Measurements from ENCODE around the gene C13orf46.
A peak's percentile ranks its signal among the peaks of the same experiment; 100 is the strongest.
"Not testable (repeated sequence)": the region's sequence is repeated elsewhere in the genome, so short reads cannot be mapped to it uniquely, and the experiment has no call there.

C13orf46 gene

DNA sequence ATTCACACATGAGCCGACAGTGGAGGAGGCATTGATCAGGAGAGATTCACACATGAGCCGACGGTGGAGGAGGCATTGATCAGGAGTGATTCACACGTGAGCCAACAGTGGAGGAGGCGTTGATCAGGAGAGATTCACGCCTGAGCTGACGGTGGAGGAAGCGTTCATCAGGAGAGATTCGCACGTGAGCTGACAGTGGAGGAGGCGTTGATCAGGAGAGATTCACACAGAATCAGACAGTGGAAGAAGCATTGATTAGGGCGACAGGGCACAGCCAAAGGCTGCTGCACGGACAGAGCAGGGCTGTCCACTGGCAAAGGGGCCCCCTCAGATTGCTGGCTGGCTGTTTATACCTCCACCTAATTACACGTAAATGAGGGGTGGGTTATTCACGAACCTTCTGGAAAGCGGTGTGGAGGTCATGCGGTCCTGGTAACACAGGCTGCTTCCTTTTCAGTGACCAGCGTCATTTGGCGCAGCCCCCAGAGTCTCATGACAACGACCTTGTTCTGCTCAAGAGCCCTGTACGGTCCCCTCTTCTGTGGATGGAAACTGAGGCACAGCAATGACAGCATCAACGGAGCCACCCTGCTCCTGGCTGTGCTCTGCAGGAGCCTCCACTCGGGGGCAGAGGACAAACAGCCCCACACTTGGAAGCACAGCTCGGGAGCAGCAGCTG is 59.4 kb downstream of the C13orf46 start:
- no peak for DNase-seq (ENCODE audit: low read depth)
- no peak overlapping the region for H3K4me3 ChIP-seq (ENCODE audit: low read depth, low read length)
- TF ChIP-seq, protein P1, sequence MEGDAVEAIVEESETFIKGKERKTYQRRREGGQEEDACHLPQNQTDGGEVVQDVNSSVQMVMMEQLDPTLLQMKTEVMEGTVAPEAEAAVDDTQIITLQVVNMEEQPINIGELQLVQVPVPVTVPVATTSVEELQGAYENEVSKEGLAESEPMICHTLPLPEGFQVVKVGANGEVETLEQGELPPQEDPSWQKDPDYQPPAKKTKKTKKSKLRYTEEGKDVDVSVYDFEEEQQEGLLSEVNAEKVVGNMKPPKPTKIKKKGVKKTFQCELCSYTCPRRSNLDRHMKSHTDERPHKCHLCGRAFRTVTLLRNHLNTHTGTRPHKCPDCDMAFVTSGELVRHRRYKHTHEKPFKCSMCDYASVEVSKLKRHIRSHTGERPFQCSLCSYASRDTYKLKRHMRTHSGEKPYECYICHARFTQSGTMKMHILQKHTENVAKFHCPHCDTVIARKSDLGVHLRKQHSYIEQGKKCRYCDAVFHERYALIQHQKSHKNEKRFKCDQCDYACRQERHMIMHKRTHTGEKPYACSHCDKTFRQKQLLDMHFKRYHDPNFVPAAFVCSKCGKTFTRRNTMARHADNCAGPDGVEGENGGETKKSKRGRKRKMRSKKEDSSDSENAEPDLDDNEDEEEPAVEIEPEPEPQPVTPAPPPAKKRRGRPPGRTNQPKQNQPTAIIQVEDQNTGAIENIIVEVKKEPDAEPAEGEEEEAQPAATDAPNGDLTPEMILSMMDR (conservative IDR thresholded peaks at IDR 0.05; ENCODE audit: low read depth, low read length): no peak

DNA sequence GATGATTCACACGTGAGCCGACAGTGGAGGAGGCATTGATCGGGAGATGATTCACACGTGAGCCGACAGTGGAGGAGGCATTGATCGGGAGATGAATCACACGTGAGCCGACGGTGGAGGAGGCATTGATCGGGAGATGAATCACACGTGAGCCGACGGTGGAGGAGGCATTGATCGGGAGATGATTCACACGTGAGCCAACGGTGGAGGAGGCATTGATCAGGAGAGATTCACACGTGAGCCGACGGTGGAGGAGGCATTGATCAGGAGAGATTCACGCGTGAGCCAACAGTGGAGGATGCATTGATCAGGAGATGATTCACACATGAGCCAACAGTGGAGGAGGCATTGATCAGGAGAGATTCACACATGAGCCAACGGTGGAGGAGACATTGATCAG is 60.0 kb downstream of the C13orf46 start:
- not testable (repeated sequence) for DNase-seq (ENCODE audit: low read depth); H3K4me3 ChIP-seq (ENCODE audit: low read depth, low read length)

DNA sequence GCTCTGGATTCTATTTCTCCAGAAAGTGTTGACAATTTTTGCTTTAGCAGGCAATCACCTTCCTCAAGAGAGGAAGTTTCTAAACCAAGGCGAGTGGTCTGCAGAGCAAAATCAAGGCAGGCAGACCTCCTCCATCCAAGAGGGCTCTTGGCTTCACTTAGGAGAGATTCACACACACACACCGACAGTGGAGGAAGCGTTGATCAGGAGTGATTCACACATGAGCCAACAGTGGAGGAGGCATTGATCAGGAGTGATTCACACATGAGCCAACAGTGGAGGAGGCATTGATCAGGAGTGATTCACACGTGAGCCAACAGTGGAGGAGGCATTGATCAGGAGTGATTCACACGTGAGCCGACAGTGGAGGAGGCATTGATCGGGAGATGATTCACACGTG is 60.5 kb downstream of the C13orf46 start:
- not testable (repeated sequence) for DNase-seq (ENCODE audit: low read depth); H3K4me3 ChIP-seq (ENCODE audit: low read depth, low read length)

DNA sequence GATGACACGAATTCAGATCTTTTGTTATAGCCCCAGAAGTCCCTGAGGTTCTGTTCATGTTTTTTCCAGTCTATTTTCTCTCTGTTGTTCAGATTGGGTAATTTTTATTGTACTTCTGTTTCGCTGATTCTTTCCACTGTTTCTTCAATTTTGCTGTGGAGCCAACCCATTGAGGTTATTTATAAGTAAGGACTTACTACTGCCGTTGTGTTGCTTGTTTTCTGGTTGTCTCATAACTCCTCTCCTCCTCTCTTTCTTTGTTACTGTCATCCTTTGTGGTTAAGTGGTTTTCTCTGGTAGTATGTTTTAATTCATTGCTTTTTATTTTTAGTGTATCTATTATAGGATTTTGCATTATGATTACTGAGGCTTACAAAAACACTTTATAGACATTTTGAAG is 61.3 kb downstream of the C13orf46 start:
- TF ChIP-seq, protein P1 (conservative IDR thresholded peaks at IDR 0.05; ENCODE audit: low read depth, low read length): no peak
- no peak for DNase-seq (ENCODE audit: low read depth)
- no peak overlapping the region for H3K4me3 ChIP-seq (ENCODE audit: low read depth, low read length)

DNA sequence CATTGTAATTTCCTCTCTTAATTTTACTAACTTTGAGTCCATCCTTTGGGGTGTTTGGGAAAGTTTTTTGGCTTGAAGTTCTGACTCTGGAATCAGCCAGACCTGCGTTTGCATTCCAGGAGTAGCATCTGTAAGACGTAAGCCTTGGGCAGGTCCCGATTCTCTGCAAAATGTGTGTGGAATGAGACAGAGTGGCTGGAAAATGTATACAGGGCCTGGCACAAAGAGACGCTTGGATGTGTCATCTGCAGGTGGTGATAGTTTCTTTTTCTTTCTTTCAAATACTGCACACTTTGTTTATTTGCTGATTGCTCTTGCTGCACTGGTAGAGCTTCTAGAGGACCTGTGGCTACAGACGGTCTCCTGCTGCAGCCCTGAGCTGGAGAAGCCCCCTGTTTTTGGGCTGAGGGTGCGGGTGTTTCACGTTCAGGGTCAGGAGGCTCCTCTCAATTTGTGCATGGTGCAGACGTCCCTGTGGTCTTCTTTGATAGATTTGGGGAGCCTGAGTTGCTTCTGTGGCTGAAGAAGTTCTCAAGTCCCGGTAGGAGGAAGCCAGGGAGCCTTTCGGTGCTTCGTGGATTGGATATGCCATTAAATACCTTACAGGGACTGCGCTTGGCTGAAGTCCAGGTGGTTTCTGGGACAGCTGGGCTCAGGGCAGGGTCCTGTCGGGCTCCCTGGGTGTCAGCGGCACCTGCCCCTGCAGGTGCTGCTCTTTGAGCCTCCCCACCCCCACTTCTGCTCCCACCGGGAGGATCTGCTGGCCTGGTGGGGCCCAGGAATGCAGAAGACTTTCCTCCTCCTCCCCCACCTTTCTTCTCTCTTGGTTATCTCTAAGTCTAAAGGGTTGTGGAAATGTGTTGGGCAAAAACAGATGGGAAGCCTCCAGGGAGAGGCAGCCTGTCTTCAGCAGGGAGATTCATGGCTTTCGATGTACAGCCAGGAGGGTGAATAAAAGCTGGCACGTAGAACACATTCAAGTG is 66.0 kb downstream of the C13orf46 start:
- peak; percentile 45 for DNase-seq (ENCODE audit: low read depth)
- TF ChIP-seq, protein P1 (conservative IDR thresholded peaks at IDR 0.05; ENCODE audit: low read depth, low read length): no peak
- H3K4me3 ChIP-seq (ENCODE audit: low read depth, low read length): no peak overlapping the region

DNA sequence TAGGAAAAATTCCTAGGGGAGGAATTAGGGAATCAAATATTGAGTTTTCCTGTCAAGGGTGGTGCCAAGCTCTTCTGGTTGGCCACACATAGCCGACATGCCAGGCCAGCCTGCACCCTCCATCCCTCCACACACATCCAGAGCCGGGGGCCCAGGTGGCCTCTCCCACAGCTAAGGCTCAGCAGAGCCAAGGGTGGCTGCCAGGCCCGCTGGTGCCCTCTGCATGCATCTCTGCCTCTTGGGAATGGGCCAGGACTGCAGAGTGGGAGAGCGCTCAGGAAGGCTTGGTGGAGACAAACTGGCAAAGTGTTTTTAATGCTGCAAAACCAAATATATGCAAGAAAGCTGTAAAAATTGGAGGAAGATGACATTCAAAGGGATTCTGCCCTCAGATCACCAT is 67.3 kb downstream of the C13orf46 start:
- TF ChIP-seq, protein P1 (conservative IDR thresholded peaks at IDR 0.05; ENCODE audit: low read depth, low read length): no peak
- no peak overlapping the region for H3K4me3 ChIP-seq (ENCODE audit: low read depth, low read length)
- DNase-seq (ENCODE audit: low read depth): no peak

DNA sequence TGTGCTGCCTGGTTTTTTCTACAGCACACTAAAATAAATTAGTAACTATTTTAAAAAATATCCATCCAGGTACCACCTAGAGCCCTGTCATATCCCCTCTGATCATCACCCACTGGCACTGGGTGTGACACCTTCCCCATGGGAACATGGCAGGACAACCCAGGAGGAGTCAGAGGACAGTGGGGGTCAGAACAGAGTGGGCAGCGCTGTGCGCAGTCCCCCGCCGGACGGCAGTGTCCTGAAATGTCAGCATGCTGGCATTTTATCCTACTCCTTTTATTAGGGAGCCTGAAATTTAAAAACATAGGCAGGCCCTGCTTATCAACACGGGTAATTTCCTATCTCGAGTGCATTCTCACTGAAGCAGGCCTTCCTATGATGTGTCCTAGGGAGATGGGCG is 67.9 kb downstream of the C13orf46 start:
- DNase-seq (ENCODE audit: low read depth): no peak
- TF ChIP-seq, protein P1 (conservative IDR thresholded peaks at IDR 0.05; ENCODE audit: low read depth, low read length): no peak
- H3K4me3 ChIP-seq (ENCODE audit: low read depth, low read length): no peak overlapping the region

DNA sequence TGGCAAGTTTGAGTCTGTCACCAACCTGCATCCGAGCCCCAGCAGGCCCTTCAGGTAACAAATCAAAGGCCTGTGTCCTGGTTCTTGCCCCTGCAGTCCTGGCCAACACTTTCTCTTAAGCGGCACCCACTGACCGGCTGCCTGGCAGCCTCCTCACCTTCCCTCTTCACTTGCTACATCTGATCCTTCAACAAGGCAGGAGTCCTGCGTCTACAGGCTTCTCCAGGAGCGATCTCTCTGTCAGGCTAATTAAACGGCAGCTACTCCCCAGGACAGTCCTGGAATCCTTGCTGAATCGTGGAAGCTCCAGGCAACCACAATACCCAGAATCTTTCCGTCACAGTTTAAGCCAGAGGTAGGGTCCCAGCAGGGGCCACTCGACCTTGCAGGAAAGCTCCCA is 68.9 kb downstream of the C13orf46 start:
- H3K4me3 ChIP-seq (ENCODE audit: low read depth, low read length): no peak overlapping the region
- TF ChIP-seq, protein P1 (conservative IDR thresholded peaks at IDR 0.05; ENCODE audit: low read depth, low read length): no peak
- no peak for DNase-seq (ENCODE audit: low read depth)
